A549 treated with ZK216348 at 1 μM for 4 hours (cell line): ENCODE data around the gene CCDC57. TPM values are rescaled to one million over a fixed set of nuclear protein-coding genes. Genes with fewer than 3 reads are reported as not detected.

Experiments
- total RNA-seq: library from RNA; stranded (reverse); fragments of 200-300 nt; extraction: Qiagen RNA extraction; gene quantifications from 5 replicates; pipeline ENCODE4 v1.2.3, GENCODE V29; 2022; ENCODE audit warnings: low read depth

The CCDC57 gene
- 15.5 to 28.9 TPM (median 27.5 TPM) in 5 replicates for total RNA-seq

GRCh38 chr17:82212331-82213250 is at the start of gene CCDC57:
TSS of gene CCDC57 (minus strand) at chr17:82212842. CDS start at chr17:82201944, 10,898 bp downstream.

GRCh38 chr17:82228842-82229697 is 16.4 kb upstream of the CCDC57 start, which contains the start of gene SLC16A3:
TSS of gene SLC16A3 (plus strand) at chr17:82229042. CDS start at chr17:82236009, 6,967 bp downstream.

DNA sequence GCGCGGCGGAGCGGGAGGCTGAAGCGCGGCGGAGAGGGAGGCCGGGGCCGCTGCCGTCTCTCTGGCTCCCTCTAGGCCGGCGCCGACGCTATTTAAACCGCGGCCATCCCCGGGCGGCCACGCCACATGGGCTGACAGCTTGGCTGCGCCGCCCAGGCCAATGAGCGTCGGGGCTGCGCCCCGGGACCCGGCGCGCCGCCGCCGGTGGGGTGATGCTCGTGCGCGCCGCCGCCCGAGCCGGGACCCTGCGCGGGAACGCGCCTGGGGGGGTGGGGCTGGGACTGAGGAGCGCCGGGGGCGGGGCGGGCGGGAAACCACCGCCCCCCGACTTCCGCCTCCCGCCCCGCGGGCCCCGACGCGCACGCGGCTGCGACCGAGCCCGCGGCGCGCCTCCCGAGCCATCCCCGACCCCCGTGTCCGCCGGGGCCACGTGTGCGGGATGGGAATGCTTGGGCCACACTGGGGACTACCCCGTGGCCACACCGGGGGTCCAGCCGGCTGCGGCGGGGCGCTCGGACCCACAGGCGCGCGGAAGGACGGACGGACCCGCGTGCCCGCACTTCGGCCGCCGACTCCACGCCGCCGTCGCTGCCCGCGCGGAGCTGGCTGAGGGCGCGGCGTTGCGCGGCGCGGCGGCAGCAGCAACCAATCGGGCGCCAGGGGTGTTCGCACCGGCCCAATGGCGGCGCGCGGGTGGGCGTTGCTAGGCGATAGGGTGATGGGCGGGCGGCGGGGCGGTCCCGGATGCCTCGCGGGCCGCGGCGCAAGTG is 114.3 kb downstream of the CCDC57 start, which contains the start of gene FASN:
Gene FASN (minus strand): TSS at position 68 of the 770 bp plus-strand sequence. CDS start 1,791 bp downstream, outside the sequence.

DNA sequence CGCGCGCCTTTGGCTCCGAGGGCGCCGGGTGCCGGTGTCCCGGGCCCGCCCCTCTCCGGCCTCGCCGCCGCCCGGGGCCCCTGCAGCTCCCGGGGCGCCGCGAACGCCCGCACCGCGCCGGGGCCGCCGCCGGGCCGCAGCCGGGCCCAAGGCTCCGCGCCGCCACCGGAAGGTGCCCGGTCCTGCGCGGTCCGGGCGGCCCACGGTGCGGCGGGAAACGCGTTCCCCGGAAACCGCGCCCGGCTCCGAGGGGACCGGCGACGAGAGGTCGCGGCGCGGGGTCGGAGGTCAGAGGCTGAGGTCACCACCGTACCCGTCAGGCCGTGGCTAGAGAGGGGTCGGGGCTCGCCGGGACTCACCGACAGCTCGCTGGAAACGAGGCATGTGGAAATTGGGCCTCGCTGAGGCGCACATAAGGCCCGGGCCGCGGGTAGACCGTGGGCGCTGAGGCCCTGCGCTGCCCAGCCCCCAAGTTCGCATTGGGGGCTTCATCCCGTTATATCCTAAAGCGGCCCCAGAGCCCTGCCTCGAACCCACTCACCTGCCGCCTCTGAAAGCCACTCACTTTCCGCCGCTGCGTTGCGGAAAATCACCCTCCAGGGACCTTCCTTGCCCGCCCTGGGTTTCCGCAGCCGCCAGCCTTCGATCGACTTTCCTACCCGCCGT is 146.9 kb downstream of the CCDC57 start, which contains the start of gene DUS1L:
Gene DUS1L (minus strand): TSS at position 167 of the 666 bp plus-strand sequence. CDS start 745 bp downstream, outside the sequence.

GRCh38 chr17:82051776-82052637 is 160.6 kb downstream of the CCDC57 start, which contains the start of the genes GPS1 and RFNG:
TSS of gene GPS1 (plus strand) at chr17:82051898. CDS start at chr17:82051932, 34 bp downstream.
TSS of gene RFNG (minus strand) at chr17:82051811. CDS start at chr17:82051766, 45 bp downstream.

Other genes with a start within 250 kb of the CCDC57 start
- gene ASPSCR1, start 235.2 kb downstream of the CCDC57 start, total RNA-seq = 16.0 to 28.1 TPM (median 27.1 TPM) in 5 replicates
- 139 to 201 TPM (median 179 TPM) in 5 replicates for gene CENPX, start 190.0 kb downstream of the CCDC57 start, total RNA-seq
- 8.8 to 17.9 TPM (median 15.3 TPM) in 5 replicates for gene LRRC45, start 189.5 kb downstream of the CCDC57 start, total RNA-seq
- gene RAC3, start 181.2 kb downstream of the CCDC57 start, total RNA-seq = 21.9 to 40.8 TPM (median 38.8 TPM) in 5 replicates
- 57.4 to 102 TPM (median 94.1 TPM) in 5 replicates for gene DCXR, start 175.1 kb downstream of the CCDC57 start, total RNA-seq
- gene RFNG, start 161.0 kb downstream of the CCDC57 start, total RNA-seq = 13.5 to 28.2 TPM (median 22.6 TPM) in 5 replicates
- 77.3 to 147 TPM (median 138 TPM) in 5 replicates for gene GPS1, start 160.9 kb downstream of the CCDC57 start, total RNA-seq
- 66.4 to 156 TPM (median 150 TPM) in 5 replicates for gene DUS1L, start 147.0 kb downstream of the CCDC57 start, total RNA-seq
- gene FASN, start 114.6 kb downstream of the CCDC57 start, total RNA-seq = 63.0 to 155 TPM (median 144 TPM) in 5 replicates
- gene SLC16A3, start 16.2 kb upstream of the CCDC57 start, total RNA-seq = 65.3 to 167 TPM (median 146 TPM) in 5 replicates
- gene CSNK1D, start 60.9 kb upstream of the CCDC57 start, total RNA-seq = 163 to 231 TPM (median 218 TPM) in 5 replicates
- 0.11 TPM in 1 of 5 replicates, not detected in the others for gene CD7, start 104.8 kb upstream of the CCDC57 start, total RNA-seq
- gene SECTM1, start 120.9 kb upstream of the CCDC57 start, total RNA-seq = 1.4 to 4.2 TPM (median 1.8 TPM) in 5 replicates
- gene TEX19, start 146.4 kb upstream of the CCDC57 start, total RNA-seq = 0.34 to 0.83 TPM (median 0.43 TPM) in 5 replicates
- gene UTS2R, start 158.9 kb upstream of the CCDC57 start, total RNA-seq = not detected in 5 replicates
- gene HEXD, start 205.5 kb upstream of the CCDC57 start, total RNA-seq = 9.1 to 16.3 TPM (median 13.9 TPM) in 5 replicates
- 13.4 to 25.8 TPM (median 23.9 TPM) in 5 replicates for gene OGFOD3, start 205.7 kb upstream of the CCDC57 start, total RNA-seq
- gene CYBC1, start 237.9 kb upstream of the CCDC57 start, total RNA-seq = 44.2 to 66.5 TPM (median 56.5 TPM) in 5 replicates
- 45.5 to 57.0 TPM (median 48.6 TPM) in 5 replicates for gene NARF, start 245.9 kb upstream of the CCDC57 start, total RNA-seq